CD4-positive, alpha-beta T cell treated with Interleukin-10 for 1 hour (primary cell): ENCODE measurements around the gene ZRANB3.
"Not testable (repeated sequence)": the region's sequence is repeated elsewhere in the genome, so short reads cannot be mapped to it uniquely, and the experiment has no call there.

Source experiments
- DNase-seq: peaks from one replicate; pipeline ENCODE4 v3.0.0-alpha.2; 2020

ZRANB3 gene

GRCh38 chr2:135121016-135121657, 409.9 kb downstream of the ZRANB3 start:
- no peak for DNase-seq

GRCh38 chr2:135119582-135119981, 411.4 kb downstream of the ZRANB3 start:
- DNase-seq, result no peak

GRCh38 chr2:135113322-135113721, 417.7 kb downstream of the ZRANB3 start:
- DNase-seq, result no peak

- not testable (repeated sequence) for DNase-seq
These were observed 425.3 kb downstream of the ZRANB3 start for GRCh38 chr2:135105513-135106316.

GRCh38 chr2:135103843-135104242, 427.2 kb downstream of the ZRANB3 start:
- no peak for DNase-seq

GRCh38 chr2:135099802-135100483, 431.1 kb downstream of the ZRANB3 start:
- DNase-seq, result no peak

- DNase-seq, result no peak
These were observed 433.3 kb downstream of the ZRANB3 start for GRCh38 chr2:135097532-135098231.

GRCh38 chr2:135096665-135097446, 434.2 kb downstream of the ZRANB3 start:
- DNase-seq, result no peak

GRCh38 chr2:135095591-135095990, 435.4 kb downstream of the ZRANB3 start:
- DNase-seq, result no peak

GRCh38 chr2:135094508-135094907, 436.5 kb downstream of the ZRANB3 start:
- no peak for DNase-seq

GRCh38 chr2:135093670-135094330, 437.2 kb downstream of the ZRANB3 start:
- DNase-seq, result no peak

GRCh38 chr2:135093193-135093592, 437.8 kb downstream of the ZRANB3 start:
- DNase-seq, result no peak

- no peak for DNase-seq
These were observed 439.3 kb downstream of the ZRANB3 start for GRCh38 chr2:135091681-135092080.

- not testable (repeated sequence) for DNase-seq
These were observed 441.4 kb downstream of the ZRANB3 start for GRCh38 chr2:135089597-135089996.
